Stomach (tissue), 4 donors: ENCODE results near the gene MISP.

Experiments
- CTCF ChIP-seq, 7 experiments: fragments of 450-650 bp in 4 of 7; fragments of 200-600 bp in 3 of 7; sonication (generic) in 3 of 7; IDR thresholded peaks; one replicate each; pipeline ENCODE4 v1.5.1; 2016 to 2019; ENCODE audit warnings: antibody characterized with exemption in 7 of 7, control low read depth in 2 of 7, mild to moderate bottlenecking in 1 of 7
- EP300 ChIP-seq: sonication (generic); formaldehyde crosslinking; IDR thresholded peaks from one replicate; pipeline ENCODE4 v1.6.1; 2017; ENCODE audit warnings: antibody characterized with exemption
- POLR2A ChIP-seq, 4 donors: fragments of 450-650 bp; IDR thresholded peaks; one replicate each; pipeline ENCODE4 v1.6.1; 2016; ENCODE audit warnings: antibody characterized with exemption in 4 of 4, control low read depth in 2 of 4, mild to moderate bottlenecking in 1 of 4, moderate library complexity in 1 of 4

DNA sequence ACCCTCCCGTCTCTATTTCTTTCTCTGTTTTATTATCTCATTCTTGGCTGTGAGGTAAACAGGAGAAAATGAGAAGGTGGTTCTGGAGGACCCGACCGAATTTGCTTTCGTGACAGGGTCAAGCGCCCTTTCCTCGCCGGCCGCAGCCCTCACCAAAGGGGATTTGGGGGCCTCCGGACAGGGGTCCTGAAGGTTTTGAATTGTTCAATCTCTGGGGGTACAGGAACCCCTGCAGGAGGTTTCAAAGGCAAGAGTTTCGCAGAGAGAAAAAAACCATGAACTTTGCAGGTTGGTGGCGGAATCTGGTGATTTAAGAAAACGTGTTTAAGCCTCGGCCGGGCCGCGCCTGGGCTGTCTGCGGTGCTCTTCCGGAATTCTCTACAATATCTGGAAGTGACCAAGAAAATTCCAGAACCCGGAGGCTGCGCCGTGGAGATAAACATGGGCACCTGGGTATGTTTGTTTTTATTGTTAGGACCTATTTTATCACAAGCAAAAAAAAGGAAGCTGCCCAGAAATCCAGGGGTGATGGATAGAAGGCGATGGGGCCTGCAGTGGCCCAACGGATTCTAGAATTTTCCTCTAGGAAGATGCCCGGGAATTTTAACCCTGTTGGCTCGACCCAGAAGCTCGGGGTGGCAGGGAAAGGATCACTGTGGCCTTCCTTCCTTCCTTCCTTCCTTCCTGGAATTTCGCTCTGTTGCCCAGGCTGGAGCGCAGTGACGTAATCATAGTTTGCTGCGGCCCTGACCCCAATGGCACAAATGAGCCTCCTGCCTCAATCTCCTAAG, 32.2 kb downstream of the MISP start:
- TF ChIP-seq POLR2A (IDR thresholded peaks at IDR 0.05) (no peak), CTCF (IDR thresholded peaks at IDR 0.05) (no peak), EP300 (no peak)
